ENCODE results near the gene SLC16A12. TPM values are rescaled to one million over a fixed set of nuclear protein-coding genes. Genes with fewer than 3 reads are reported as not detected.

Gene SLC16A12
- total and polyA plus RNA-seq, 2 of the 8 experiments (the other 6 are each of a cell fraction or from before 2014, with no cell fraction given), result 1.6 to 1.9 TPM

DNA sequence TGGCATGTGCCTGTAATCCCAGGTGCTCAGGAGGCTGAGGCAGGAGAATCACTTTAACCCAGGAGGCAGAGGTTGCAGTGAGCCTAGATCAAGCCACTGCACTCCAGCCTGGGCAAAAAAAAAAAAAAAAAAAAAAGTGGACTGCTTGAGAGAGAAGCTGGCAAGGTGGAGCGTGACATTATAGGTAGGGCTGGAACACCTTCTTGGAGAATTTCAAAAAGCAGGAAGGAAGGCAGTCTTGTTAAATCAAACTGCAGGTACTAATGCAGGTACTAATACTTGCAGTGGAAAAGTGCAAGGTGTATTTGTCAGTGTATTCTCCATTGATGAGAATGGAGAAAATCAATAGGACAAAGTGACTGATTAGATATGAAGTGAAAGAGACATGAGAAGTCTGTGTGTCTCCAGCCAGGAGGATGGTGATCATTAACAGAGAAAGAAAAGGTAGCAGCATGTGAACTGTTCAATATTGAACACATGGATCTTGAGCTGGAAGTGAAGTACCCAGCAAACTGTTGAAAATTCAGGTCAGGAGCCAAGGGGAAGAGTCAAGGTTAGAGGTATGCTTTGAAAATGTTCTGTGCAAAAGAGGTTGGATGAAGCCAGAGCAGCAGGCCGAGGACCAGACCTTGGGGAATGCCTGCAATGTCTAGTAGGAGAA is 12.6 kb upstream of the SLC16A12 start:
- no peak overlapping the region for H3K23ac ChIP-seq (ENCODE audit: insufficient read length)
- H2BK20ac ChIP-seq (ENCODE audit: low read length), result no peak overlapping the region
- 92% methylated on average over 2 of the region's 2 CpGs; no CpG with 5 or more reads in 1 of the 2 experiments for WGBS, 2 experiments (ENCODE audit: extremely low coverage in 1 of 2, insufficient coverage in 1 of 2, insufficient read length in 1 of 2, insufficient replicate concordance in 2 of 2, low coverage in 1 of 2, low lambda C conversion rate in 2 of 2, missing lambda C conversion rate in 1 of 2)
- no peak overlapping the region for H3K18ac ChIP-seq (ENCODE audit: extremely low read depth, low read length)
- H3K4me1 ChIP-seq (replicated peaks in 1 of 4; ENCODE audit: control insufficient read depth in 3 of 4, insufficient read depth in 4 of 4, low read length in 3 of 4), result no peaks in the 10 kb centered on the region
- H3K27ac ChIP-seq (ENCODE audit: low read depth, low read length), result no peak overlapping the region
- no peaks in the 10 kb centered on the region for H3K9me3 ChIP-seq (ENCODE audit: insufficient read depth in 2 of 2, low read depth in 1 of 2, low read length in 1 of 2)
- CTCF ChIA-PET (ENCODE audit: partially characterized antibody), result interaction anchor here (1.0 to 1.3 kb wide), 2 partner anchors 130 to 331 kb away, joined by 3 to 4 read pairs; no protein-coding TSS in a partner anchor
- no peak for TF ChIP-seq JUN (IDR thresholded peaks at IDR 0.05; ENCODE audit: low read depth, low read length)
- no peak for TF ChIP-seq POLR2A (IDR thresholded peaks at IDR 0.05; ENCODE audit: control extremely low read depth in 1 of 2, low read depth in 2 of 2, low read length in 2 of 2)
- no peak for TF ChIP-seq GABPA (IDR thresholded peaks at IDR 0.05; ENCODE audit: borderline replicate concordance, insufficient read depth, low read length)
- TF ChIP-seq CREB1 (IDR thresholded peaks at IDR 0.05), result no peak
- no peak for TF ChIP-seq TBP (IDR thresholded peaks at IDR 0.05; ENCODE audit: low read depth, low read length)
- no peak for TF ChIP-seq SUZ12 (IDR thresholded peaks at IDR 0.05; ENCODE audit: low read length)
- no peaks in the 10 kb centered on the region for H3K27me3 ChIP-seq (replicated peaks in 1 of 4; ENCODE audit: control insufficient read depth in 3 of 4, extremely low read depth in 1 of 4, insufficient read depth in 3 of 4, low read length in 3 of 4)
- no peaks in the 10 kb centered on the region for H3K23me2 ChIP-seq (ENCODE audit: low read depth, low read length)
- H2BK12ac ChIP-seq (ENCODE audit: low read depth, low read length), result no peak overlapping the region
- no peak overlapping the region for H3K4me3 ChIP-seq (ENCODE audit: extremely low read depth in 1 of 4, insufficient read depth in 2 of 4, low read depth in 3 of 4, low read length in 4 of 4)
- H3K79me2 ChIP-seq (ENCODE audit: control insufficient read depth in 1 of 2, insufficient read depth in 2 of 2, low read length in 2 of 2), result no peaks in the 10 kb centered on the region
- no peak overlapping the region for H4K8ac ChIP-seq (ENCODE audit: extremely low read depth, insufficient read depth, low read length)
- no peak overlapping the region for H3K4me2 ChIP-seq (ENCODE audit: insufficient read depth in 1 of 2, low read depth in 2 of 2, low read length in 2 of 2)
- H3K79me1 ChIP-seq (ENCODE audit: low read depth, low read length), result no peaks in the 10 kb centered on the region
- no peak overlapping the region for H2AK5ac ChIP-seq (ENCODE audit: low read depth, low read length)
- no peak overlapping the region for H2BK5ac ChIP-seq (ENCODE audit: low read depth, low read length)
- H4K91ac ChIP-seq (replicated peaks; ENCODE audit: insufficient read length, low read length), result no peak overlapping the region
- H3K56ac ChIP-seq (replicated peaks; ENCODE audit: insufficient read length, low read depth, low read length), result no peak overlapping the region
- no peak overlapping the region for H3K14ac ChIP-seq (ENCODE audit: insufficient read length)
- H3K9ac ChIP-seq (replicated peaks in 1 of 4; ENCODE audit: extremely low read depth in 1 of 4, low read depth in 3 of 4, low read length in 3 of 4), result no peak overlapping the region
- POLR2A ChIA-PET (ENCODE audit: partially characterized antibody), result no interaction called here
- no peaks in the 10 kb centered on the region for H3K36me3 ChIP-seq (ENCODE audit: control insufficient read depth in 2 of 4, insufficient read depth in 4 of 4, low read length in 3 of 4)
- no peak overlapping the region for H3K4ac ChIP-seq (replicated peaks; ENCODE audit: insufficient read length, low read depth, low read length)
- no peak overlapping the region for H2AFZ ChIP-seq (ENCODE audit: low read length)
- H4K20me1 ChIP-seq (replicated peaks in 1 of 2; ENCODE audit: control insufficient read depth in 1 of 2, insufficient read depth in 2 of 2, low read length in 2 of 2), result no peaks in the 10 kb centered on the region
- no peak for FAIRE-seq
- no peak overlapping the region for H4K5ac ChIP-seq (ENCODE audit: insufficient read length, low read depth, low read length)
- no peak for DNase-seq (ENCODE audit: low read depth in 1 of 2, low spot score in 2 of 2)
- H2BK15ac ChIP-seq (ENCODE audit: low read length), result no peak overlapping the region
- no peak overlapping the region for H2BK120ac ChIP-seq (replicated peaks; ENCODE audit: low read depth, low read length)

Data from H1 (cell line).